HG03558 (cell line): ENCODE measurements around the gene CLASP1.
"Not testable (repeated sequence)": the region's sequence is repeated elsewhere in the genome, so short reads cannot be mapped to it uniquely, and the experiment has no call there.

Source experiments
- ATAC-seq: cut with Tn5 transposase; IDR thresholded peaks from one replicate; pipeline ENCODE4 v1.9.1; 2021; ENCODE audit warnings: moderate number of reproducible peaks; ENCODE audit not compliant: unreplicated experiment; ENCODE audit errors: extremely low read depth

The CLASP1 gene

GRCh38 chr2:121450301-121450700, 199.0 kb downstream of the CLASP1 start:
- no peak for ATAC-seq

GRCh38 chr2:121446647-121447241, 202.5 kb downstream of the CLASP1 start:
- no peak for ATAC-seq

GRCh38 chr2:121442889-121443288, 206.4 kb downstream of the CLASP1 start:
- ATAC-seq = no peak

GRCh38 chr2:121438290-121438689, 211.0 kb downstream of the CLASP1 start:
- not testable (repeated sequence) for ATAC-seq

GRCh38 chr2:121436918-121437317, 212.3 kb downstream of the CLASP1 start:
- no peak for ATAC-seq

GRCh38 chr2:121435790-121436189, 213.5 kb downstream of the CLASP1 start:
- ATAC-seq = no peak

- ATAC-seq = no peak
Measured at GRCh38 chr2:121431214-121431613, 218.0 kb downstream of the CLASP1 start.

GRCh38 chr2:121429927-121430520, 219.2 kb downstream of the CLASP1 start:
- ATAC-seq = no peak

GRCh38 chr2:121429119-121429903, 220.0 kb downstream of the CLASP1 start:
- no peak for ATAC-seq

- ATAC-seq = no peak
Measured at GRCh38 chr2:121427187-121427689, 222.0 kb downstream of the CLASP1 start.

- no peak for ATAC-seq
Measured at GRCh38 chr2:121420486-121420885, 228.8 kb downstream of the CLASP1 start.

GRCh38 chr2:121419081-121419699, 230.1 kb downstream of the CLASP1 start:
- ATAC-seq = no peak

GRCh38 chr2:121418494-121419058, 230.7 kb downstream of the CLASP1 start:
- ATAC-seq = no peak

- no peak for ATAC-seq
Measured at GRCh38 chr2:121417826-121418225, 231.4 kb downstream of the CLASP1 start.

GRCh38 chr2:121415727-121416126, 233.5 kb downstream of the CLASP1 start:
- no peak for ATAC-seq

GRCh38 chr2:121412349-121412748, 236.9 kb downstream of the CLASP1 start:
- no peak for ATAC-seq

GRCh38 chr2:121409966-121410365, 239.3 kb downstream of the CLASP1 start:
- no peak for ATAC-seq

- no peak for ATAC-seq
Measured at GRCh38 chr2:121409388-121409787, 239.9 kb downstream of the CLASP1 start.

- no peak for ATAC-seq
Measured at GRCh38 chr2:121408641-121409040, 240.6 kb downstream of the CLASP1 start.

- ATAC-seq = no peak
Measured at GRCh38 chr2:121405233-121405632, 244.0 kb downstream of the CLASP1 start.

GRCh38 chr2:121400201-121400600, 249.1 kb downstream of the CLASP1 start:
- no peak for ATAC-seq
